ENCODE measurements around the gene GPR142.

GPR142 gene

GRCh38 chr17:74344658-74345057 is 22.6 kb upstream of the GPR142 start:
- no peak for DNase-seq

GRCh38 chr17:74345433-74346241 is 21.7 kb upstream of the GPR142 start:
- DNase-seq = no peak

- no peak for DNase-seq
Measured at GRCh38 chr17:74347646-74348045, 19.7 kb upstream of the GPR142 start.

GRCh38 chr17:74349120-74349519 is 18.2 kb upstream of the GPR142 start:
- DNase-seq = no peak

- no peak for DNase-seq
Measured at GRCh38 chr17:74350486-74350885, 16.8 kb upstream of the GPR142 start.

GRCh38 chr17:74351552-74352210 is 15.6 kb upstream of the GPR142 start:
- DNase-seq = no peak

GRCh38 chr17:74353446-74354060 is 13.8 kb upstream of the GPR142 start:
- DNase-seq = no peak

- DNase-seq = no peak
Measured at GRCh38 chr17:74354123-74354522, 13.2 kb upstream of the GPR142 start.

GRCh38 chr17:74354561-74354960 is 12.7 kb upstream of the GPR142 start:
- DNase-seq = no peak

- DNase-seq = no peak
Measured at GRCh38 chr17:74355065-74355464, 12.2 kb upstream of the GPR142 start.

GRCh38 chr17:74356646-74357465 is 10.4 kb upstream of the GPR142 start:
- DNase-seq = no peak

- no peak for DNase-seq
Measured at GRCh38 chr17:74357466-74357809, 9.9 kb upstream of the GPR142 start.

- no peak for DNase-seq
Measured at GRCh38 chr17:74358697-74359096, 8.6 kb upstream of the GPR142 start.

GRCh38 chr17:74359916-74360315 is 7.4 kb upstream of the GPR142 start:
- DNase-seq = no peak

GRCh38 chr17:74360899-74361229 is 6.4 kb upstream of the GPR142 start:
- no peak for DNase-seq

GRCh38 chr17:74361230-74362068 is 5.9 kb upstream of the GPR142 start, which contains the start of gene BTBD17:
BTBD17 (minus strand) TSS chr17:74361868; CDS start chr17:74361819, 49 bp downstream.
- DNase-seq = peak; percentile 6

- no peak for DNase-seq
Measured at GRCh38 chr17:74362069-74362405, 5.3 kb upstream of the GPR142 start.

- no peak for DNase-seq
Measured at GRCh38 chr17:74362810-74363498, 4.4 kb upstream of the GPR142 start.

- DNase-seq = peak; percentile 53
Measured at GRCh38 chr17:74368341-74369081, 1.2 kb downstream of the GPR142 start.

GRCh38 chr17:74369221-74369620 is 1.9 kb downstream of the GPR142 start:
- no peak for DNase-seq
